NCI-H748 treated with DMSO at 0.1 percent for 48 hours (cell line): Measurements from ENCODE around the gene ARL5C.
"Not testable (repeated sequence)": the region's sequence is repeated elsewhere in the genome, so short reads cannot be mapped to it uniquely, and the experiment has no call there.

Experiments
- DNase-seq: peaks from one replicate; lab custom pipeline; 2025; lab: John Stamatoyannopoulos, UW

ARL5C gene

DNA sequence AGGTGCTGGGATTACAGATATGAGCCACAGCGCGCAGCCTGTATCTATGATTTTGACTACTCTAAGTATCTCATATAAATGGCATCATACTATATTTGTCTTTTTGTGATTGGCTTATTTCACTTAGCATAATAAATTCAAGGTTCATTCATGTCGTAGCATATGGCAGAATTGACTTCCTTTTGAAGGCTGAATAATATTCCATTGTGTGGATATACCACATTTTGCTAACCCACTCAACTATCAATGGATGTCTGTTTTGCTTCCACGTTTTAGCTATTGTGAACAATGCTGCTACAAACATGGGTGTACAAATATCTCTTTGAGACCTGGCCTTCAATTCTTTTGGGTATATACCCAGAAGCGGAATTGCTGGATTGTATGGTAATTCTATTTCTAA lies 24.7 kb downstream of the ARL5C start:
- no peak for DNase-seq

DNA sequence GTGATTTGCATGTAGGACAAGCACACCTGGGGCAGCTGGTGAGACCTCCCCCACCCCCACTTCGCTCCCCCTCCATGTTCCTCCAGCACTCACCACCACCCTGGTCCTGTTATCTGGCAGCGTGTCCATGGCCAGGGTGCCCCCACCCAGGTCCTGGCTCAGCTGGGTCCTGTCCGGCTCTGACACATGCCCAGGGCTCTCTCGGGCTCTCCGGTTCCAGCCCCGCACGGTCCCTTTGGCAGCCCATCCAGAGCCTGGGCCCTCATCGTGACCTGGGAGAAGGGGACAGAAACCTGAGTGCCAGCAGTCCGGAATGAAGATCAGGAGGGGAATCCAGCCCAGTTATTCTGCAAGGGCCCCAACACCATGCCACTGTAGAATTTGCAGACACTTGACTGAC lies 26.4 kb downstream of the ARL5C start:
- no peak for DNase-seq

DNA sequence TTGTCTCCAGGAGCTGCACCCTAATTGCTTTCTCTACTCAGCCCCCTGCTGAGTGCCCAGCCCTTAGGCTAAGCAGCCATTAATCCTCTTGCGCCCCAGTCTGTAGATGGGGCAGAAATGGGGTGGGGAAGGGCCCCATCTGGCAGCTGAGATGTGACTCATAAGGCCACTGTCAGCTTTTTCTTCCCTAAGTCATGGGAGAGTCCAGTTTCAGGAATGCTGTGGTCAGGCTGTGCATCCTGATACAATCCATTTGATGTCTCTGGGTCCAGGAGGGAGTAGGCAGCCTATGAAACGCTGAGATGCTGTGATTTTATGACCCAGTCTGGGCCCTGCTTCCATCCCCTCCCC lies 26.8 kb downstream of the ARL5C start:
- DNase-seq = no peak

DNA sequence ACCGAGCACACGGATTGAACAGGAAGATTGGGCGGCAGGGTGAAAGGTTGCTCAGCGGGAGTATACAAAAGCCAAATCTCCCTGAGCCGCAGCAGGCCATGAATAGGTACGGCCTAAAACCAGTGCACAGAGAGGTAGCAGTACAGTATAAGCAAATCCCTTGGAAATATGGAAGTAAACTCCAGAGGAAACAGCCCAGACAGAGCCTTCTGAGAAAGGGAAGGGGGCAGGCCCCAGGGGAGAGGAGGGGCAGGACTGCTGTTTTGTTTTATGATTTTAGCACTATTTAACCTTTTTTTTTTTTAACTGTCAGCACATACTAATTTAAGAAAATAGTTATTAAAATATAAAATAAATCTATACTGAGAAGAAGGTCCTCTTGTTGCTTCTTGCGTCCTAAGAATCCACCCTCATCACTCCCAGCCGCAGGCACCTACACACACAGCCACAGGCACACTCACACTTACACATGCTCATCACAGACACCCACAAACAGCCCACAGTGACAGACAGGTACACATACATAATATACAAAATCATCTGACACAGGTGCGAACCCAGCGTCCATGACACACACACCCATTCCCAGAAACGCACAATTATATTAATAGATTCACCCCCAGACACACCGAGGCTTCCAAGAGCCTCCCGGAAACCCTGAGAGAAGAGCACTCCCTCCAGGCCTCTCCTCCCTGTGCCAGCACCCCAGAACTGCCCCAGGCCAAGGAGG lies 27.4 kb downstream of the ARL5C start:
- DNase-seq = no peak

DNA sequence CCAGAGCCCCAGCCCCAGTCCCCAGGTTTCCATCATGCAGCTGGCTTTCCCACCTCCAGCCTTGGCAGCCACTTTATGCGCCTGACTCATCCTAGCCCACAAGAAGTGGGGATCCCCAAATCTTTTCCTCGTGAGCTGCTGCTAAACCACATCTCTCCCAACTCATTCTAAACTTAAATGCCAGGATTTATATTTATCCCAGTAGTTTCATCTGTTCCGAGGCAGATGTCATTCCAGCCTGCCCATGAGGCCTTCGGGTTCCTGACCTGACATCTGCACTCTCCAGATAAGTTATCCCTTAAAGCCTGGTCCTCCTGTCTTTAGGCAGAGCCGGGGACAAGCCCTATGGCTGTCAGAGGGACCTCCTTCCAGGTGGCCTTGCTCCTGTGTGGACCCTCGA lies 31.1 kb downstream of the ARL5C start:
- no peak for DNase-seq

DNA sequence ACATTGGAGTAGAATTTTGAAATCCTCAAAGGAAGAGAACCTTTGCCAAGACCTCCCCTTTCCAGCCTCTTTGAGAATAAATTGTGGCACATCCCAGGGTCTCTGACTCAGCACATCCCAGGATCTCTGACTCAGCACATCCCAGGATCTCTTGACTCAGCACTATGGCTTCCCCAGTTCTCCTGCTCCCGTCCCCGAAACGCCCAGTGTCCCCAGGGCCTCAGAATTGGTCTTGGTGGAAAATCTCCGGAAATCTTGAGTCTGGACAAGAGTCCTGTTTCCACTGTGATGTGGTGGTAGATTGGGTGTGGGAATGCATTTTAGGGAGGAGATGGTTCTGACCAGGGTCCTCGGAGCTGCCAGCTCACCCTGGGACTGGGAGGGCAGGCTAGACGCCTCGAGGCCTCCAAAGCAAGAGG lies 33.8 kb downstream of the ARL5C start:
- DNase-seq = no peak

DNA sequence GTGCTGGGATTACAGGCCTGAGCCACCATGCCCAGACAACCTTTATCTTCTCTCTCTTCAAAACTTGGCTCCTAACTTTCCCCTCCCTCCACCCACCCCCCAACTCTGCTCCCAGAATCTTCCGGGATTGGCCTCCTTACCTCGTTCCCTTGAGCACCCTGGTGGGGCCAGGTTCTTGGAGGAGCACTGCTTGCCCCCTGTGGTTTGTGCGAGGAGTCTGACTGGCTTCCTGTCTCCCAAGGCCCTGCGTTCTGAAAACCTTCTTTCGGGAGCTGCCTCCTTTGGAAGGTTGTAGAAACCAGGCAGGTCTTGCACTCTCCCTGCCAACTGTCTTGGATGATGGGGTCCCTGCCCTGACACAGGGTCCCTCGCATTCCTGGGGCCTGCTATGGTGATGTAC lies 34.3 kb downstream of the ARL5C start:
- DNase-seq = no peak

DNA sequence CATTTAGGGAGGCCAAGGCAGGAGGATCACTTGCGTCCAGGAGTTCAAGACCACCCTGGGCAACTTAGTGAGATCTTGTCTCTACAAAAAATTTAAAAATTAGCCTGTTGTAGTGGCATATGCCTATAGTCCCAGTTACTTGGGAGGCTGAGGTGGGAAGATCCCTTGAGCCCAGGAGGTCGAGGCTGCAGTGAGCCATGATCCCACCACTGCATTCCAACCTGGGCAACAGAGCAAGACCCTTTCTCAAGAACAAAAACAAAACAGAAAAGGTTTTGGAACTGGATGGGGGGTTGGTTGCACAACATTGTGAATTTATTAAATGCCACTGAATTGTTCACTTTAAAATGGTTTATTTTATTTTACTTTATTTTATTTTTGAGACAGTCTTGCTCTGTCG lies 35.8 kb downstream of the ARL5C start:
- DNase-seq = no peak

DNA sequence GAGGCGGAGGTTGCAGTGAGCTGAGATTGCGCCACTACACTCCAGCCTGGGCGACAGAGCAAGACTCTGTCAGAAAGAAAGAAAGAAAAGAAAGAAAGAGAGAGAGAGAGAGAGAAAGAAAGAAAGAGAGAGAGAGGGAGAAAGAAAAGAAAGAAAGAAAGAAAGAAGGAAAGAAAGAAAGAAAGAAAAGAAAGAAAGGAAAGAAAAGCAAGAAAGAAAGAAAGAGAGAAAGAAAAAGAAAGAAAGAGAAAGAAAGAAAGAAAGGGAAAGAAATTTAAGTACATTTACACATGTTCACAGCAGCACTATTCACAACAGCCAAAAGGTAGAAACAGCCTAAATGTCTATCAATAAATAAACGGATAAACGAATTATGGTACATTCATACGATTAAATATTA lies 36.4 kb downstream of the ARL5C start:
- DNase-seq = not testable (repeated sequence)

DNA sequence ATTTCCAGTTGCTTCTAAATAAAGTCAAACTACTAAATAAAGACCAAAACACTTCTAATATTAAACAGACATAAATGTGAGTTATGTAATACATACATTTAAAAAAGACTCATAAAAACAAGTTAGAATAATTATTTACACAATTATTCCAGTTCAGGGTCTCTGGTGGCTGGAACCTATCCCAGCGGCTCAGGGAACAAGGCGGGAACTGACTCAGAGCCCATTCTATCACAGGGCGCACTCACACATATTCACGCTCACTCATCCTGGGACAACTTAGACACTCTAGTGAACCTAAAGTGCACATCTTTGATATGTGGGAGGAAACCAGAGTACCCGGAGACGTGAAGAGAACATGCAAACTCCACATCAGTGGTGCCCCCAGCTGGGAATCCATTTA lies 39.5 kb downstream of the ARL5C start:
- no peak for DNase-seq

DNA sequence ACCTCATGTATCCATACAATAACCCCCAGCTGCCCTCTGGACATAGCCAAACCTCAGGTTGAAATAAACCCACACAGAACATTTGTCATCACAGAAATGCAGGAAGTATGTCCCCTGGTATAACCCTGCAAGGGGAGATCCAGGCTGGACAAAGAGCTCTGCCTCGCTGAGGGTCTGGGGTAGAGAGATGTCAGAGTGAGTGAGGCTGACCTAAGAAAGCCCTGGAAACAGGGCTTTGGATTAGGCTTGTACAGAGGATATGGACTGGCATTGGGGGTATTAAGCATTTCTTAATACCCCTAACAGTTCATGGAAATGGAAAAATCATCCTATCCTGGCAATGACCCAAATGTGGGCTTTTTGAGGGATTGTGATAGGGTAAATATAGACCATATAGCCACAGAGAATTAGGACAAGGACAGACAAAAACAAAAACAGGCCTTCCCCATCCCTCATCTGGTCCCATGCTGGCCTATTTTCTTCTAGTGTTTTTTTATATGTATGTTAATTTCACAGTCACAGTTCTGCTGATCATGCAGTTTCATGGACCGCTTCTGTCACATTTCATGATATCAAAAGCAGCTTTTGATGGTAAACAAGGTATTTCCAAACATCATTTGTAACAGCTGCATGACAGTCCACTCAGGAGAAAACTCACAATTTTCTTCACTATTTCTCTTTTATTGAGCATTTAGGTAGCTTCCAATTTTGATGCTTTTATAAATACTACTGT lies 40.7 kb downstream of the ARL5C start:
- DNase-seq = no peak

DNA sequence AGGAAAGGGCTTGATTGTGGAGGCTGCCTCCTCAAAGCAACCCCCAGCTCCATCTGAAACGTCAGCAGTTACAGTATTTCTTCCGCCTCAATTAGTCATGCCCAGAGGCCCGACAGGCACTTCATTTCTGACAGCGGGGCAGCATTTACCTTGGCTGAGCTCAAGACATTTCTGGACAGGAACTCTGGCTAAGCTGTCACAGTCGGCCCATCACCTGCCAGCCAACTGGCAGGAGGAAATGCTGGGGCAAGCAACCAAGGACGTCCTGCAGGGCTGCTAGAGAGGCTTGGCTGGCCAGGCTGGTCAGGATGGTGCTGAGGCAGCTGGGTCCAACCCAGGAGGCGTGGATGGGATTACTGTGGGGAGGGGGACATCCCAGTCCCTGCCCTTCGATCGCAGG lies 42.3 kb downstream of the ARL5C start:
- no peak for DNase-seq

DNA sequence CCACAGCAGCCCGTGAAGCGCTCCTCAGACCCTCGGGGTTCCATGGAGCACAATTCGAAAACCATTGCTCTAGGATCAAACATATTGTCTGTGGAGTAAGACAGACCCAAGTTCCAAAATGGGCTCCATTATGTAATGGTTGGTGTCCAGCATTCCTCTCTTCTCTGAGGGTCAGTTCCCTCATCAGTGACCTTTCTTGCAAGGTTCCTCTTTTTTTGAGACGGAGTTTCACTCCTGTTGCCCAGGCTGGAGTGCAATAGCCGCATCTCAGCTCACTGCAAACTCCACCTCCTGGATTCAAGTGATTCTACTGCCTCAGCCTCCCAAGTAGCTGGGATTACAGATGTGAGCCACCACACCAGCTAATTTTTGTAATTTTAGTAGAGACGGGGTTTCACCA lies 43.0 kb downstream of the ARL5C start:
- no peak for DNase-seq

DNA sequence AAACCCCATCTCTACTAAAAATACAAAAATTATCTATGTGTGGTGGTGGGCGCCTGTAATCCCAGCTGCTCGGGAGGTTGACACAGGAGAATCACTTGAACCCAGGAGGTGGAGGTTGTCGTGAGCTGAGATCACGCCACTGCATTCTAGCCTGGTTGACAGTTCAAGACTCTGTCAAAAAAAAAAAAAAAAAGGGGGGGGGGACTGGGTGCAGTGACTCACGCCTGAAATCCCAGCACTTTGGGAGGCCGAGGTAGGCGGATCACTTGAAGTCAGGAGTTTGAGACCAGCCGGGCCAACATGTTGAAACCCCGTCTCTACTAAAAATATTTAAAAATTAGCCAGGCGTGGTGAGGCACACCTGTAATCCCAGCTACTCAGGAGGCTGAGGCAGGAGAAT lies 44.0 kb downstream of the ARL5C start:
- DNase-seq = not testable (repeated sequence)

DNA sequence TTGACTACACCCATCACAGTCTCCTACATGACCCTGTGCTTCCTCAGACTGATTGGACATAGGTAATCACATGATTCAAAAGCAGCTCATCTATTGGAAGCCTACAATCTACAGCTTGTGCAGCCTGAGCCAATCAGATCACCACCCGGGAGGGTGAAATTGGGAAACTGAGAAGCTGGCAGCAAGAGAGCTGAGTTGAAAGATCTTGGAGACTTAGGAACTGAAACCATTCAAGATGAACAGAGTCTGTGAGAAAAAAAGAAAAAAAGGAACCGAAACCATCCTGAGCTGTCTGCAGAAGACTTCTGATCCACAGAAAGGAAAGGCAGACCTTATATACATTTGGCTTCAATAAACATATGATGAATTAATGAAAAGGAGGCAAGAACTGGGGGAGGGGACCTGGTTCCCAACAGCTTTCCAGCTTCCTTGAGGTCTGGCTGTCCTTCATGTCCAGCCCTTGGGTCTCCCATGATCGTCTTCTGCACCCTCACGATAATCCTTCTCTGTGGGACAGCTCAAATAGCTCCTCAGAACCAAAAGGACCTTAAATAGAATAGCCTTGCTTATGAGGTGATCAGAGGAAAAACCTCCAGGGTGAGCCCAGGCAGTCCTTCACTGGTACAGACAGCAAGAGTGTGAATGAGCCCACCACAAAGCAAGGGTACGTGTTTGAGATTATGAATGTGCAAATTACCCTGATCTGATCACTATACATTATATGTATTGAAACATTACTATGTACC lies 47.1 kb downstream of the ARL5C start:
- no peak for DNase-seq

DNA sequence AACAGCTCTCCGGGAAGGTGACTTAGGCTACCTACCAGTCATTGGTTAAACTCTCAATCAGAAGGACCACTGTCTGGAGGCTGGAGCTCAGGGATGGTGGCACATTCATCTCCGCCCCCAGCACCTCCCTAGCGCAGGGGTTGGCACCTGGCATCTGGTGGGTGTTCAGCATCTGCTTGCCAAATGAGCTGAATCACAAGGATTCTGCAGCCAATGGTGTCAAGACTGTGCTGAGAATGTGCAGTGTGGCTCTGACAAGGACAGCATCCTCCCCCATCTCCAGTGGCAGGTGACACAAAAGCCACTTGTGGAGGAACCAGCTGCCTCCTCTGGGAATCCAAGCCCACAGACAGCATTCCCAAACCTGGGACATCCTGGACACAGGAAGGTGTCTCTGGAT lies 49.7 kb downstream of the ARL5C start:
- no peak for DNase-seq

DNA sequence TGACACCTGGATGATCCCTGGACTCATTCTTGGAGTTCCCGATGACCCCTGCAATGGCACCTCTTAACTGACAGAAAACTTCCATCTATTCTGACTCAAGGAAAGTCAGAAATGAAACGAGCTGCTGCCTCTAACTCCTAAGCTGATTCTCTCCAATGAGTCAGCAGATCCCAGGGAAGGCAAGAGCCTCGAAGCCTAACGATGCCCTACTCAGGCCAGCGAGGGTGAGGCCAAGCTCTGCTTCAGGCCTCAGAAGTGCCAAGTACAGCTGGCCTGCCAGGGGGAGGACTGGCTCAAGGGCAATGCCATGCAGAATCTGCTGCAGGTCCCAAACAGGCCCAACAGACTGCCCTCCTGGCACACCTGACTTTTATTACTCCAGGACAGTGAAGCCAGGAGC lies 50.8 kb downstream of the ARL5C start:
- no peak for DNase-seq

DNA sequence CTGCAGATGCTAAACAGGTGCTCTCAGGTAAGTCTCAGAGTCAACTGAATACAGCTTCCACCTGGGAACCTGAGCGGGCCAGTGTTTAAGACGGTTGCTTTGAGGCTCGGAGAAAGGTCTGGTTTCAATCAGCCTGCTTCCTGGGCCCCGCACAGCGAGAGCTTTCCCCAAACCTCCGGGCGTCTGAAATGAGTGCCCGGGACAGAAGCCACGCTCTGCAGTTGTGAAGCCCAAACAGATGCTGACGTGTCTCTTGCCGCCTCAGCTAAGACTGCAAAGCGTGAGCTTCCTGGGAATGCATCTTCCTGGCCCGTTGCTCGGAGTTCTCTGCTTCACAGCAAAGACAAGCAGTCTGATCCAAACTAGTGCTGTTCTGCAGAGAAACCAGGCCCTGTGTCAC lies 51.2 kb downstream of the ARL5C start:
- DNase-seq = no peak

DNA sequence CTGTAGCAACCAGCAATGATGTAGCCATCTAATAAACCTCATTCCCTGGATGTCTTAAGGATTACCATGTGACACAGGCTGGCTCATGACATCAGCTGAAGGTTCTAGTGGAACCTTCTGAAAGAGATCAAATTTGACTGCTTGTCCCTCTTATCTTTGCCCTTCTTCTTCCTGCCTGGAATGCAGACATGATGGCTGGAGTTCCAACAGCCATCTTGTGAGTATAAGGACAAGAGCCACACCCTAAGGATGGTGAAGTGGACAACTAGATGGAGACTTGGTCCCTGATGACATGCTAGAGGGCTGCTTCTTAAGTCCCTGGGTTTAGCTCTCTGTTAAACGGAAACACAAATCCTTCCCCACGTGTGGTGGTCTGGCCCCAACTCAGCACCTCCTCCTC lies 52.1 kb downstream of the ARL5C start:
- no peak for DNase-seq

DNA sequence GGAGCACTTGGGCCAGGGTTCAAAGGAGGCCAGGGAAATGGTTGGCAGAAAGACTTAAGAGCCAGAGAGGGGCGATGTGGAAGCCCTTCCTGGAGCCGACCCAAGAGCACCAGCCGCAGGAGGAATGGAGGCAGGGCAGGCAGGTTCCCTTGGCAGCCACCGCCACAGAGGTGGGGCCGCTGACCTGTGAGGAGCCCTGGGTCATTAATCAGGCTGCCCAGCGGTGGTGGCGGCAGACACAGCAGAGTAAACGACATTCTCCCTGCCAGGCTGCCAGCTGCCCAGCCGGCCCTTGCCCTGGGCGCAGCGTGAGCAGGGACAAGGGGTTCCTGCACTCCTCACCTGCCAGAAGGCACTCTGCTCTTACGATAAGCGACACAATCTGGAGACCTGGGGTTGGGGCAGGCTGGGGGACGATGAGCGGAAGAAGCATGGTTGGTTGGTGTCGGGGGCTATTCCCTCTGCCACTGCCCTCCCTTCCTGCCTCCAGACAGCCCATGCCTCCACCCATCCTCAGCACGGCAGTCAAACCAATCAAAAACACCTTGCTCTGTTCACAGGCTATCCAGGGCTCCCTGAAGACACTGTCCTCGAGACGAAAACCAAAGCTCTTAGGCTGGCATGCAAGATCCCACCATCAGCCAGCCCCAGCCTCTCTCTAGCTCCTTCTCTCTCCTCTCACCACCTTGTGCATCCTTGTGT lies 55.4 kb downstream of the ARL5C start:
- no peak for DNase-seq

DNA sequence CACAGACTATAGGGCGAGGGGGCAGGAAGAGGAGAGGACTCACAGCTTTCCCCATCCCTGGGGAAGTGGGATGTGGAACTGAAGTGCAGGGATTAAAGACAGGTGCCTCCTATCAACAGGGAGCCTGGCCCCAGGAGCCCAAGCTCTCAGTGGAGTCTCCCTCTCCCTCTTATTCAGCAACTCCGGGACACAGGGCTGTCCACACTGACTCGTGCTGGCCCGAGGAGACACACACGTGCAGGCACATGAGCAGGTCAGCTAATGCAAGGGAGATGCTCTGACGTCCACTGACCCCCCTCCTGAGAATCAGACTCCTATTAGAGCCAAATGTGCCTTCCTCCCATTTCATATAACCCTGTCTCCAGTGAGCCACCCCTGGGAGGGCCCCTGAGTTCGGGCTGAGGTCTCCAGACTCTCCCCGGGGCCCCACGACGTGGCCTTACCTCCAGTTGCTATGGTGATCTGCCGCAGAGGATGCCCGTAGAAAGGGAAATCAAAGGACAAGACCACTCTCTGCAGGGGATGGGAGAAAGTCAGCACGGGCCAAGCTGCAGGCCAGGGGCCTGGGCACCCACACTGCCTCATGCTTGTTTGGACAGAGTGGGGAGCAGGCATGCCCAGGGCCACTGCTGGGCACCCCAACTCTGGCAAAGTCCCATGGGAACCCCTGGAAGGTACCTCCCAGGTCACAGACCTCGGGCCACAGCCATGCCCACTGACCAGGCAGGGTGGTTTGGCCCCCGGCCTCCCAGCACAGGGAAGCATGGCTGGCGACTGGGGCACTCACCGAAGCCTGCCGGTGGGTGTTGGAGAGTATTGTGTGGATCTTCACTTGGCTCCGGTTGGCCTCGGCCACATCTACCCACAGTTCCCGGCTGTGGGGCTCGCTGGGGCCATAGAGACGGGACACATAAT lies 57.2 kb downstream of the ARL5C start:
- DNase-seq = no peak

DNA sequence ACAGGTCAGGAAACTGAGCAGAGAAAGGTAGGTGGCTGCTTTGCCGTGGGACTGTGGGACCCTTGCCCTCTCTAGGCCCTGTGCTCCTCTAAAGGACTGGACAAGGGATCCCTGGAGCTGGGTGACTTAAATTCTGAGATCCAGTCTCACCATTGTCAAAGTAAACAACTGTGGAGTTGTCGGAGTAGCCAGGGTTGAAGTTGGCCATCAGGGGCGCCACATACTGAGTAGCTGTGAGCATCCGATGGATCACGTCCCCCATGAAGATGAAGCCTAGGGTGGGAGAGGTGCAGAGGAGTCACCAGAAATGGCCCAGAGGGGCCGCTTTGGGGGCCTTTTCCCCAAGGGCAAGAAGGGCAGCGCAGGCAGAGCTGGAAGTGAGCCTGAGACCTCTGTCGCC lies 58.0 kb downstream of the ARL5C start:
- DNase-seq = no peak
